Kidney tubule cell (primary cell): ENCODE measurements around the gene CACNB2.

Experiments used
- DNase-seq: peaks from one replicate; pipeline ENCODE4 v3.0.0-alpha.2; 2018; ENCODE audit warnings: low spot score

Gene CACNB2

DNA sequence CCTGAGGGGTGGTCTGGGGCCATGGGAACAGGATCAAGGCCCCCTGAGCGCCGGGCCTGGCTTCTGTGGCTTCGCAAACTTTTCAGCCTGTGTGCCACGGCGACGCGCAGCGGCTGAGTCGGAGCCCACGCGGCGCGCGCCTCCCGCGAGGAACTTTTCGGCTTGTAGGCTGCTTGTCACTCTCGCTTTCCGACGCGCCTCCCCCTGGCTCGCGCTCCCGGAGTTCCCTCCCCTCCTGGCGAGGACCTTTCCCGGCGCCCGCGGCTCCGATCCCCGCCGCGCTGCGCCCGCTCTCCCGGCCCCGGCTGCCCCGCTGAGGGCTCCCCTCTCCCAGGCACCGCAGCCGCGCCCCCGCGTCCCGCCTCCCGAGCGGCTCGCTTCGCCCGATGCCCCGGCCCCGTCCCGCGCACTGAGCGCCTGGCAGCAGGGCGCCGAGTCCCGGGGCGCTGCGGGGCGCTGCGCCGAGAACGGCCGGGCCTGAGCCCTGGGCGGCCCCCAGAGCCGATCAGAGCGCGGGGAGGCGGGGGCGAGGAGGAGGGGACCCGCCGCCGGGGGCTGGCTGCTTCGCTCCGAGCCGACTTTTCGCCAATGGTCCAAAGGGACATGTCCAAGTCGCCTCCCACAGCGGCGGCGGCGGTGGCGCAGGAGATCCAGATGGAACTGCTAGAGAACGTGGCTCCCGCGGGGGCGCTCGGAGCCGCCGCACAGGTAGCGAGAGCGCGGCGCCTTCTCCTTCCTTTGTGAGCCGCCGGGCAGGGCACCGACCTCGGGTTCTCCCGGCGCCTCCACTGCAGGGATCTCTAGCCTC lies at the start of gene CACNB2:
TSS of gene CACNB2 (plus strand) at position 276 of the 808 bp plus-strand sequence.
- DNase-seq = peak; percentile 56

DNA sequence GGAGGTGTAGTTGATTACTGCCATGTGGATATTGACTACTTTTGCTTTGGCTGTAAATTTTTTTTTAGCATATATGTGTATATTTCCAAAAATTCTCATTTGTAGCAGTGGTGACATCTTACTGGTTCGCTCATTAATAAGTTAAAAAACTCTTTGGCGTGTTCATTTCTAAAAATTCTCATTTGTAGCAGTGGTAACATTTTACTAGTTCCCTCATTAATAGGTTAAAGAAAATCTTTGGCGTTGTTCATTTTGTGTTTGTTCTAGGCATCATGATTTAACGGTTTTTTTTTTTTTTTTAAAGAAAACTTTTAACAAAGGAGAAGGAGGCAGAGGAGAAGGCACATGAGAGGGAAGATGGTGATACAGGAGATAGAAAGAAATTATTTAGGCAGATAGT lies 45.9 kb upstream of the CACNB2 start:
- no peak for DNase-seq

DNA sequence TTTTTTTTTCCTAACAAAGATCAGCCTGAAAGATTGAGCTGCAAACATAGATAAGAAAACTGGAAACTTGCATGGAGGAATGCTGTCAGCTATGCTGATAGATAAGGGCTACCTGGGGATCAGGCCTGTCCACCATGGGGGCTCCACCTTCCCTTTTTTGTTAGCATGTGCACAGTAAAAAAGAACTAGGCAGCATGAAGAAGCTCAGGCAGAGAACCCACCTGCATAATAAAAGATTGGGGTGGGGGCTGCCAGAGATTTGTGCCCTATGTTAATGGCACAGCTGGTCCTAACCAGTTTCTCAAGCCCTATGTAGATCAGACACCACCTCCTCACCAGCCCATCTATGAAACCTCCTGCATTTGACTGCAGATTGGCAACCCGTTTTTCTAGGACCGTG lies 45.4 kb upstream of the CACNB2 start:
- DNase-seq = no peak

- DNase-seq = peak; percentile 17
Observed at GRCh38 chr10:18097524-18097923, 42.7 kb upstream of the CACNB2 start.

DNA sequence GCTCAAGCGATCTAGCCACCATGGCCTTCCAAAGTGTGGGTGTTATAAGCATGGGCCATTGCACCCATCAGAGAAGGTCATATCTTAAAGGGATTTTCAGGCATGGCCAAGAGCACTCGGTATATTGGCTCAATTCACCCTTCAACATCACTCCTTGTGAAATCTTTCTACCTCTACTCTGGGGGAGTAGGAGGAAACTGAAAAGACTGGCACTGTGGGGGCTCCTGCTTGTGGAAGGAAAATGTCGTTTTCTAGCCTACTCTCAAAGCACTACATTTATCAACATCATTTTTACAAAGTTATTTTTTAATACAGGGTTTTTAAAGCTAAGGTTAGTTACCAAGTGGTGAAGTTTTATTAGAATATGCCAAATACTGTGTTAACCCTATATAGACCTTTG lies 42.0 kb upstream of the CACNB2 start:
- no peak for DNase-seq

GRCh38 chr10:18099415-18099814 lies 40.8 kb upstream of the CACNB2 start:
- DNase-seq = no peak

DNA sequence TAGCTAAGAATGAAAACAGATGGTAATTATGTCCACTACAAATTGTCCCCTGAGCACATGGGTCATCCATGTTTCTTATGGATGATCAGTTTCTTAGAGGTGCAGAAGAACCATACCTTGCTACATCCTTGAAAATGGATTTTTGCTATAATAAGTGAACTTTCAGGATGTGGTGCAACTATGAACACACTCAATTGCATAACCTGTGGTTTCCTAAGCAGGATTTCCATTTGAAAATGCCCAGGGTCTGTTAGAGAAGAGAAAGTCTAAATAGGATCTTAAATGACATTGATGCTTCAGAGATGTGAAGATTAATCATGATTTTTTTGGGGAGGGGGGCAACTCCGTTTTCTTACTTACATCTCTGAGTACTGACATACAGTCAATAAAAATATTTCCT lies 39.6 kb upstream of the CACNB2 start:
- no peak for DNase-seq

GRCh38 chr10:18102404-18102803 lies 37.8 kb upstream of the CACNB2 start:
- no peak for DNase-seq

GRCh38 chr10:18104223-18104872 lies 35.9 kb upstream of the CACNB2 start:
- peak; percentile 49 for DNase-seq

GRCh38 chr10:18109341-18109870 lies 30.8 kb upstream of the CACNB2 start:
- DNase-seq = no peak

DNA sequence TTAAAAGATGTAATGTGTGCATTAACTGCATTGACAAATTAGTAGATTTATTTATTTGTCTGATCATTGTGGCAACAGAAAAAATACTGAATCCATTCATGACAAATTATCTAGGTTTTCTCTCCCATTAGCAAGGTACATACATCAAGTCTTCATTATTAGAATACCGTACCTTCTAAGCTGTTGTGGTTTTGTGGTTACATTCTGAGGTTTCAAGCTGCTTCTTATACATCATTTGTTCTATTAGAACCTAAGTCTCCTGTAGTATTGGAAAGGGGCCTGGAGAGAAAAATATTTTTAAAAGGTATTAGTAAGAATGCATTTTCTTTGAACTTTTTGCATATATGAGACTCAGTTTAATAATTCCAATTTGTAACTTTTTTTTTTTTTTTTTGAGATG lies 26.3 kb upstream of the CACNB2 start:
- DNase-seq = no peak

- no peak for DNase-seq
Observed at GRCh38 chr10:18117276-18117675, 22.9 kb upstream of the CACNB2 start.

DNA sequence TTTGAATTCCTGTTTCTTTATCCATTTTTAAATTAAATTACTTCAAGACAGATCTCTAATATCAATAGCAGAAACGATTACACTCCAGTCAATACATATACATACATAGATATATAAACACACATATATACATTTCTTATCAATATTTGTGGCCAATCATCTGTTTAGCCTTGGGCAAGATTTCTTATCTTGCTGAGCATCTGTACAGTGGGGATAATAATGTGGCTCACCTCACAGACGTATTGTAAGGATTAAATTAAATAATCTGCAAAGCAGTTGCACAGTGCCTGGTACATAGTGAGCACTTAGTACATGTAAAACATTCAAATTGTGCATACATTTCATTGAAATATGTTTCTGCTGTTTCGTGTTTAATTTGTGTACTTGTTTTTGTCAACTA lies 17.5 kb upstream of the CACNB2 start:
- no peak for DNase-seq

DNA sequence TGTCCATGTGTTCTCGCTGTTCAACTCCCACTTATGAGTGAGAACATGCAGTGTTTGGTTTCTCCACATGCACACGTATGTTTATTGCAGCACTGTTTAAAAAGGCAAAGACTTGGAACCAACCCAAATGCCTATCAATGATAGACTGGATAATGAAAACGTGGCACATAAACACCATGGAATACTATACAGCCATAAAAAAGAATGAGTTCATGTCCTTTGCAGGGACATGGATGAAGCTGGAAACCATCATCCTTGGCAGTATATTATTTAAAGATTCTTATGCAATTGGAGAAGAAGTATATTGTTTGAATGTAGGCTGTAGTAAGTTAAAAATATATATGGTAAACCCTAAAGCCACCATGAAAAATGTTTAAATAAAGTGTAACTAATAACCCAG lies 7.2 kb upstream of the CACNB2 start:
- no peak for DNase-seq

- DNase-seq = no peak
Observed at GRCh38 chr10:18134509-18134908, 5.7 kb upstream of the CACNB2 start.

- no peak for DNase-seq
Observed at GRCh38 chr10:18134921-18135320, 5.3 kb upstream of the CACNB2 start.

GRCh38 chr10:18136073-18136791 lies 4.0 kb upstream of the CACNB2 start:
- DNase-seq = no peak

DNA sequence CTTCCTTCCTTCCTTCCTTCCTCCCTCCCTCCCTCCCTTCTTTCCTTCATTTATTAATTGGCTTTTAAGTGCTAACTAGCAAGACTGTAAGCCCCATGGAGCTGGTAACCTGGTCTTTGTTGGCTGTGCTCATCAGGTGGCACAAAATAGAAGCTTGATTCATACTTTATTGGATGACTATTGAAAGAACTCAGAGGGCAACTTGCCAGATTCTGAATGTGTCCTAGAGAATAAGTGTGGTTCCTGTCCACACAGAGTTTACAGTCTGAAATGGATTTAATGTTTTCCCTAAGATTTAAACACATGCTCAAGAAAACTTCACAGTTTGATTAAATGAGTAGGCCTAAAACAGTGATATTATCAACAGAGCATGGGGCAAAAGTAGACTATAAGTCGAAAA lies 3.1 kb upstream of the CACNB2 start:
- DNase-seq = no peak

- peak; percentile 13 for DNase-seq
Observed at GRCh38 chr10:18140957-18141845, 977 bp downstream of the CACNB2 start.

GRCh38 chr10:18142151-18142550 lies 1.9 kb downstream of the CACNB2 start:
- no peak for DNase-seq

- no peak for DNase-seq
Observed at GRCh38 chr10:18144396-18144795, 4.2 kb downstream of the CACNB2 start.

DNA sequence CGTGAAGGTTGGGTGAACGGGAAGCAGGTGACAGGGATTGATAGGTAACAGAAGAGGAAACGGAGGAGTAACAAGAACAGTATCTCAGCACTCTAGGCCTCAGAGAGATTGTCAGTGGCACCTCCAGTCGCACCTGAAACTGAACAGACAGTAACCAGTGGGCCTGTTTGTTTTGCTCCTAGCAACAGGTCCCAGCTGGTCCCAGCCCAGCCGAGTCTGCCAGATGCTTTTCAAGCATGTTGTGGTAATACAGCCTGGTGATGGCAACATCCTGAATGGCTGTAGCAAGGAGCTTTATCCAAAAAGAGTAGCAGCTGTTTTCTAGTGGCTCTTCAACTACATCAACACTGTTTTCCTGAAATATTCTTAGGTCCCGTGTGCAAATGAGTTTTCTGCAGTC lies 4.7 kb downstream of the CACNB2 start:
- no peak for DNase-seq
